Measurements from ENCODE around the gene TRAF4. TPM values are rescaled to one million over a fixed set of nuclear protein-coding genes. Genes with fewer than 3 reads are reported as not detected.

Gene TRAF4
- polyA plus RNA-seq, 1 donor from 2014 or later = 139 TPM

- peaks cover 5% of the 10 kb centered on the region for H3K36me3 ChIP-seq (ENCODE audit: insufficient read depth, low read length)
- TF ChIP-seq REST (IDR thresholded peaks at IDR 0.05; ENCODE audit: borderline replicate concordance) = no peak
- TF ChIP-seq EP300 (conservative IDR thresholded peaks at IDR 0.05; ENCODE audit: poor library complexity, severe bottlenecking) = no peak
- TF ChIP-seq MXI1 (conservative IDR thresholded peaks at IDR 0.05; ENCODE audit: poor library complexity, severe bottlenecking) = no peak
- no peak overlapping the region for H3K4me2 ChIP-seq (ENCODE audit: low read length)
- no peak overlapping the region for H3K4me3 ChIP-seq (ENCODE audit: low read length)
- no peaks in the 10 kb centered on the region for H3K9me3 ChIP-seq (ENCODE audit: low read length)
- no peaks in the 10 kb centered on the region for H4K20me1 ChIP-seq (ENCODE audit: insufficient read depth)
- H2AFZ ChIP-seq (ENCODE audit: low read depth, low read length) = no peak overlapping the region
- H3K27ac ChIP-seq (ENCODE audit: low read length) = no peak overlapping the region
- no peaks in the 10 kb centered on the region for H3K79me2 ChIP-seq (replicated peaks; ENCODE audit: insufficient read depth, low read length)
- H3K9me2 ChIP-seq (ENCODE audit: insufficient read depth, low read length) = no peaks in the 10 kb centered on the region
- H3F3A ChIP-seq (ENCODE audit: insufficient read depth, low read length, poor library complexity, severe bottlenecking) = no peaks in the 10 kb centered on the region
- H3K9ac ChIP-seq (ENCODE audit: low read length) = no peak overlapping the region
- H3K27me3 ChIP-seq (ENCODE audit: insufficient read depth, low read depth, low read length) = no peaks in the 10 kb centered on the region
These were observed 39.5 kb upstream of the TRAF4 start for GRCh38 chr17:28704219-28704858.

GRCh38 chr17:28705074-28705659 is 38.6 kb upstream of the TRAF4 start:
- TF ChIP-seq MXI1 (conservative IDR thresholded peaks at IDR 0.05; ENCODE audit: poor library complexity, severe bottlenecking) (no peak), EZH2 (IDR thresholded peaks at IDR 0.05; ENCODE audit: borderline replicate concordance, insufficient read depth, low read length, poor library complexity, severe bottlenecking) (no peak), POLR2AphosphoS5 (IDR thresholded peaks at IDR 0.05) (no peak), REST (IDR thresholded peaks at IDR 0.05; ENCODE audit: borderline replicate concordance) (no peak), RAD21 (conservative IDR thresholded peaks at IDR 0.05) (no peak), SMC3 (conservative IDR thresholded peaks at IDR 0.05; ENCODE audit: poor library complexity) (no peak), CTCF (IDR thresholded peaks at IDR 0.05; ENCODE audit: poor library complexity, severe bottlenecking) (no peak), EP300 (conservative IDR thresholded peaks at IDR 0.05; ENCODE audit: poor library complexity, severe bottlenecking) (no peak), TAF1 (IDR thresholded peaks at IDR 0.05; ENCODE audit: low read depth) (no peak)
- Histone ChIP-seq H3K27ac (ENCODE audit: low read length) (no peak overlapping the region), H3K27me3 (ENCODE audit: insufficient read depth, low read depth, low read length) (no peaks in the 10 kb centered on the region), H3K4me2 (ENCODE audit: low read length) (no peak overlapping the region), H3K9me2 (ENCODE audit: insufficient read depth, low read length) (no peaks in the 10 kb centered on the region), H3K9me3 (ENCODE audit: low read length) (no peaks in the 10 kb centered on the region), H3K9ac (ENCODE audit: low read length) (no peak overlapping the region), H3K79me2 (replicated peaks; ENCODE audit: insufficient read depth, low read length) (no peaks in the 10 kb centered on the region), H2AFZ (ENCODE audit: low read depth, low read length) (no peak overlapping the region), H3K36me3 (ENCODE audit: insufficient read depth, low read length) (peaks cover 3% of the 10 kb centered on the region), H3K4me3 (ENCODE audit: low read length) (no peak overlapping the region), H3F3A (ENCODE audit: insufficient read depth, low read length, poor library complexity, severe bottlenecking) (peaks cover 3% of the 10 kb centered on the region), H4K20me1 (ENCODE audit: insufficient read depth) (no peaks in the 10 kb centered on the region)

Measured in neural cell (in vitro differentiated cells).